GM13976 (cell line): ENCODE measurements around the gene COPS9.

ENCODE experiments used
- DNase-seq: peaks from one replicate; pipeline ENCODE4 v3.0.0; 2012; ENCODE audit warnings: low spot score
- in situ Hi-C: fragments of 300-500 bp; cut with MboI; formaldehyde crosslinking; loops from one replicate; pipeline ENCODE4 v1.12.0; 2022; ENCODE audit warnings: low sequenced_read_pairs, mixed read lengths, inconsistent platforms; ENCODE audit not compliant: unreplicated experiment
- TF ChIP-seq, protein P1 (sequence below): IDR thresholded peaks from 2 replicates; pipeline ENCODE4 v1.5.1; 2012; ENCODE audit warnings: borderline replicate concordance, mild to moderate bottlenecking; ENCODE audit not compliant: insufficient read depth; ENCODE audit errors: extremely low read depth, missing control alignments, control extremely low read depth

COPS9 gene

DNA sequence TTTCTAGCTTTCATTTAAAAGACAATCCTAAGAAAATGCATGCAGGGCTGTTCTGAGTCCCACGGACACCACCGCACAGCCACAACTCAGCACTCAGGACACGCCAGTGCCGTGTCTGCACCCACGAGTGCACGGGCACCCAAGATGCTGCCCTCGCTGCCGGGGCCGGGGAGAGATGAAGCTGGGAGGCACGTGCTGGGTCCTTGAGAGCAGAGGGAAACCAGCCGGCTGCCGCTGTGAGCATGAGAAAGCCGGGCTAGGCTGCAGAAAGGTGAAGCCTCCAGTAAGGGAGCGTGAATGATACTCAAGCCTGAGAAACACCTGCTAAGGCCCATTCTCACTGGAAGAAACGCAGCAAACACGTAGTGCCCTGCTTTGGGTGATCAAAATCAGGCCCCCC lies 4.8 kb downstream of the COPS9 start:
- TF ChIP-seq, protein P1, sequence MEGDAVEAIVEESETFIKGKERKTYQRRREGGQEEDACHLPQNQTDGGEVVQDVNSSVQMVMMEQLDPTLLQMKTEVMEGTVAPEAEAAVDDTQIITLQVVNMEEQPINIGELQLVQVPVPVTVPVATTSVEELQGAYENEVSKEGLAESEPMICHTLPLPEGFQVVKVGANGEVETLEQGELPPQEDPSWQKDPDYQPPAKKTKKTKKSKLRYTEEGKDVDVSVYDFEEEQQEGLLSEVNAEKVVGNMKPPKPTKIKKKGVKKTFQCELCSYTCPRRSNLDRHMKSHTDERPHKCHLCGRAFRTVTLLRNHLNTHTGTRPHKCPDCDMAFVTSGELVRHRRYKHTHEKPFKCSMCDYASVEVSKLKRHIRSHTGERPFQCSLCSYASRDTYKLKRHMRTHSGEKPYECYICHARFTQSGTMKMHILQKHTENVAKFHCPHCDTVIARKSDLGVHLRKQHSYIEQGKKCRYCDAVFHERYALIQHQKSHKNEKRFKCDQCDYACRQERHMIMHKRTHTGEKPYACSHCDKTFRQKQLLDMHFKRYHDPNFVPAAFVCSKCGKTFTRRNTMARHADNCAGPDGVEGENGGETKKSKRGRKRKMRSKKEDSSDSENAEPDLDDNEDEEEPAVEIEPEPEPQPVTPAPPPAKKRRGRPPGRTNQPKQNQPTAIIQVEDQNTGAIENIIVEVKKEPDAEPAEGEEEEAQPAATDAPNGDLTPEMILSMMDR = no peak
- in situ Hi-C loops = no loop called here
- no peak for DNase-seq

DNA sequence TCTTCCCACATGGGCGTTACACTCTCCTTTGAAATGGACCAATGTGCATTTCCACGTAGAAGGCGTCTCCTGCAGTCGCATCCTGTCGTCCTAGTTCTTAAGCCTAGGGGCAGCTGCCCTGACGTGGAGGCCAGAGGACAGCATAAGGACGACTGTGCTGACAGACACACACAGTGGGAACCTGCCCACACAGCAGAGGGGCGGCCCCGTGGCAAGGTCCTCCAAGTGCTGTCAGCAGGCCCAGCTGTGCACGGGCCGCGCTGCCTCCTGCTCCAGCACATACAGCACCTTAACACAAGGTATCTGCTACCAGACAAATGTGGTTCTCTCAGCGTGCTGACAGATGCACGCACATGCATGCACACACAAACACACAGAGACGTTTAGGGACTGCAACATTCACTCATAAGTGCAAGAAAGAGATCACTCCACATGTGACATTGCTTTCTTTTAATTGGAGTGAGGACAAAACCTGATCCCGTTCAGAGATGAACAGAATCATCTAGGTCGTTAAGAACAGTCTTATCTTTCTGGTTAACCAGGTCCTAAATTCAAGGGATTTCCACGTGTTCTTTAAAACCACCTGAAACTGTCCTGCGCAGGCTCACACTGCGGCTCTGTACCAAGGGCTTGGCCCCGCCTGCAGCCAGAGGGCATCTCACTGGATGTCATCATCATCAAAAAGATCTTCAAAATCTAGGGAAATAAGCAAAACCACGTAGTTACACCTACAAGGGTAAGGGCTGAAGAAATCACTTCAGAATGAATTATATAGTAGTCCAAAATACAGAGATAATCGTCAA lies 5.5 kb downstream of the COPS9 start:
- TF ChIP-seq, protein P1 = no peak
- in situ Hi-C loops = no loop called here
- no peak for DNase-seq

DNA sequence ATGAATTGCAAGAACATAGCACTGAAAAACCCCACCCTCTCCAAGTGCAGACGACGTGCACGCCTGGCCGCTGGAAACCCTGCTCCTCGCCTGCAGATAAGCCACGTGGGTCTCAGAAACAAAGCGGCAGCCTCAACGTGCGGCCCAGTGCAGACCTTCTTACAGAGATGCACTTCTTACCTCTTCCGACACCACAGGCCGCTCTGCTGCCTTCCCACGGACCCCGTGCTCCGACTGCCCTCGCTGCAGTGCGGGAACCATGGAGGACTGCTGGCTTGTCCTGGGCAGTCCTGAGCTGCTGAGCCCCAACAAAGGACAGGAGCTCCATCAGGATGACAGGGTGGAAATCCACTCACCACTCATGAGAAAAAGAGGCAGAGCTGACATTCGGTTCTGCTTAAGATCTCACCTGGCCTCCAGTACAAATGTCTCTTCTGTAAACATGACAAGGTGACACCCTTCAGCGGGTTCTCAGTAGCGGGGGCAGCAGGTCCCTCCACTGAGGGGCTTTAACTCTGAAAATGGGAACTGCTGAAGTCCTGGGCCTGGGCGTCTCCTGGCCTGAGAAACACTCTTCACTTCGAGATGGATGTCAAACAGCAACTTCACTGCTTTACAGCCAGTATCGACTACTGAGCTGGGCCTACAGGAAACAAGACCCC lies 6.2 kb downstream of the COPS9 start:
- in situ Hi-C loops = no loop called here
- DNase-seq = no peak
- TF ChIP-seq, protein P1 = no peak

DNA sequence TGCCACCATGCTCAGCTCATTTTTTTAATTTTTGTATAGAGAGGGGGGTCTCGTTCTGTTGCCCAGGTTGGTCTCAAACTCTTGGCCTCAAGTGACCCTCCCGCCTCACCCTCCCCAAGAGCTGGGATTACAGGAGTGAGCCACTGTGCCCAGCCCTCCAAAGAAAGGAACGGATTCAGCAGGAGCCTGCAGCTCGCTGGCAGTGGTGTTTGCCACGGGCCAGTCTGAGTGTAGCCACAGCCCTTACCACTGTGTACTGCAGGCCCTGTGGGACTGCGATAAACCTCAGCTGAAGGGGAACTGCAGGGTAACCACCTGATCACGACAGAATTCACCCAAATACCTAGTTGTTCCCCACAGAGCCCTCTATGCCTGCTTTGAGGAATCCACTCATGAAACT lies 6.8 kb downstream of the COPS9 start:
- in situ Hi-C loops = no loop called here
- no peak for DNase-seq
- TF ChIP-seq, protein P1 = no peak

DNA sequence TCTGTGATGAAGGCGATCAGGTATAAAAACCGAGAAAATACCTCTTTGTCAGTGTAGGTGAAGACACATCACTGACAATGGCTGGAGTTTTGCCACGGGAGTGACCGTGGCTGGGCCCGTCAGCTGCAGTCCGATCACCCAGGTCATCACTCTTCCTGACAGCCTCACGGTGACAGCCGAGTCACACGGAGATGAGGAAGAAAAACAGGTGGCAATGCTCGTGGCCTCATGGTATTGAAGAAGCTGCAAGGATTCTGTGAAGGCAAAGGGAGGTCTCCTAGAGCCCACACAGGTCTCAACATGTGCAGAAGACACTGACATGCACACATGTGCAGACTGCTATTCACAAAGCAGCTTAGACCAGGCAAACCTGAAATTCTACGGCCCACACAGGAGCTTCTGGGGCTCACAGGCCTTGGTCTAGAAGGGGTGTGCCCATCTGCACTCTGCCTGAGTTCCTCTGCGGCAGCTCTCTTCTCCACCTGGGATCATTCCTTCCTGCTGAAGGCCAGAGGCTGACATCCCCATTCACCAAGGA lies 7.4 kb downstream of the COPS9 start:
- in situ Hi-C loops = no loop called here
- TF ChIP-seq, protein P1 = no peak
- DNase-seq = no peak

DNA sequence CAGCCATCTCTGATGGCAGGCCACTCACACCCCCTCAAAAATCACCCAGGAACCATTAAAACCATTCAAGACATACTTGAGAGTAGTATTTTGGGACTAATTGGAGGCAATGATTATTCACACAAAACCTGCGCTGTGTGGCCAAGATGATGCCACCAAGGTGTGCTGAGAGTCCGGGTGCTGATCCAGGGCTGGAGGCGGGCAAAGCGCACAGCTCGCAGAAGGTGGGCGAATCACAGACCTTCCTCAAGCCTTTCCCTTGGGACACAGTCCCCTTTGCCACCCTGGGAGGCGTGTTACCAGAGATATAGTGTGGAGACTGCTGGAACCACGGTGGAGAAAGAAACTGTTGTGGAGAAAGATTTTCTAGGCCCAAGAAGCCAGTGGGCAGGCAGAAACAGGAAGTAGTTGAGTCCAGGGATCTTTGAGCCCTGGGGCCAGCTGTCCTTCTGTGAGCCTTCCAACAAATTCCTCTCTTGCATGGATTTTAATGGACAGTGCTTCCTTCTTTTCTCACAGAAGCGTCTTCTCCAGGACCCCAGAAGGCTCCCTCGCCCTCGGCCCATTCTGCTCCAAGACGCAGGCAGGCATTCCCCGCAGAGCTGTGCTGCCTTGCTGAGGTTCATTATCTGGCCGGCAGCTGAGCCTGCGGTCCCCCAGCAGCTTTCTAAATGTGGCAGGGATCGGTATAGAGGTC lies 8.0 kb downstream of the COPS9 start:
- TF ChIP-seq, protein P1 = no peak
- in situ Hi-C loops = no loop called here
- DNase-seq = no peak
